Measurements from ENCODE around the gene APAF1. TPM values are rescaled to one million over a fixed set of nuclear protein-coding genes. Genes with fewer than 3 reads are reported as not detected.

The APAF1 gene
- total and polyA plus RNA-seq, 2 of the 13 experiments (the other 11 are each of a cell fraction or from before 2014, with no cell fraction given), result 6.0 to 13.0 TPM

- TF ChIP-seq GZF1 (CRISPR knock-in tag; IDR thresholded peaks at IDR 0.05) (no peak), BCL6 (CRISPR knock-in tag; IDR thresholded peaks at IDR 0.05) (no peak; the same call in none of the 2 replicates), NFYC (CRISPR knock-in tag; IDR thresholded peaks at IDR 0.05) (no peak), ZNF746 (CRISPR knock-in tag; IDR thresholded peaks at IDR 0.05) (no peak), ATF6 (CRISPR knock-in tag; conservative IDR thresholded peaks at IDR 0.05) (no peak), ZNF34 (CRISPR knock-in tag; IDR thresholded peaks at IDR 0.05; ENCODE audit: borderline replicate concordance) (no peak), ZNF12 (CRISPR knock-in tag; IDR thresholded peaks at IDR 0.05) (no peak; the same call in 1 of the 2 replicates), RAD21 (CRISPR knock-in tag; IDR thresholded peaks at IDR 0.05) (no peak; the same call in 1 of the 2 replicates), ZNF431 (CRISPR knock-in tag; IDR thresholded peaks at IDR 0.05; ENCODE audit: borderline replicate concordance, low read depth) (no peak; the same call in 1 of the 2 replicates), CREB1 (IDR thresholded peaks at IDR 0.05) (no peak), CREB1 (CRISPR knock-in tag; IDR thresholded peaks at IDR 0.05) (no peak), ZNF343 (CRISPR knock-in tag; IDR thresholded peaks at IDR 0.05) (no peak), ZIK1 (CRISPR knock-in tag; IDR thresholded peaks at IDR 0.05; ENCODE audit: borderline replicate concordance, low read depth) (no peak), HNRNPK (IDR thresholded peaks at IDR 0.05; ENCODE audit: low read depth, low read length, poor library complexity, severe bottlenecking) (no peak), KDM4B (CRISPR knock-in tag; IDR thresholded peaks at IDR 0.05) (no peak), ZNF556 (CRISPR knock-in tag; IDR thresholded peaks at IDR 0.05; ENCODE audit: borderline replicate concordance) (no peak), ZNF614 (CRISPR knock-in tag; IDR thresholded peaks at IDR 0.05; ENCODE audit: borderline replicate concordance) (no peak), ZFP1 (CRISPR knock-in tag; IDR thresholded peaks at IDR 0.05) (no peak), ZNF326 (CRISPR knock-in tag; IDR thresholded peaks at IDR 0.05; ENCODE audit: borderline replicate concordance) (no peak), NCOR1 (IDR thresholded peaks at IDR 0.05; ENCODE audit: borderline replicate concordance, low read length) (no peak), ZNF747 (CRISPR knock-in tag; IDR thresholded peaks at IDR 0.05; ENCODE audit: borderline replicate concordance) (no peak; the same call in 1 of the 2 replicates), SRSF1 (optimal IDR thresholded peaks at IDR 0.05; ENCODE audit: low read depth, low read length) (no peak), NCOA1 (CRISPR knock-in tag; IDR thresholded peaks at IDR 0.05) (no peak), ZNF510 (CRISPR knock-in tag; IDR thresholded peaks at IDR 0.05; ENCODE audit: low read depth) (no peak), BHLHE40 (IDR thresholded peaks at IDR 0.05; ENCODE audit: low read length) (0 out of 2 replicates have a peak, but pooled peaks have one; percentile 22), ZNF878 (CRISPR knock-in tag; IDR thresholded peaks at IDR 0.05) (no peak), ADNP (CRISPR knock-in tag; IDR thresholded peaks at IDR 0.05) (no peak), NR2F2 (IDR thresholded peaks at IDR 0.05; ENCODE audit: borderline replicate concordance, low read depth) (no peak), RFX3 (CRISPR knock-in tag; IDR thresholded peaks at IDR 0.05) (no peak), CCDC6 (CRISPR knock-in tag; IDR thresholded peaks at IDR 0.05) (no peak)
- TF ChIP-seq, protein P1, sequence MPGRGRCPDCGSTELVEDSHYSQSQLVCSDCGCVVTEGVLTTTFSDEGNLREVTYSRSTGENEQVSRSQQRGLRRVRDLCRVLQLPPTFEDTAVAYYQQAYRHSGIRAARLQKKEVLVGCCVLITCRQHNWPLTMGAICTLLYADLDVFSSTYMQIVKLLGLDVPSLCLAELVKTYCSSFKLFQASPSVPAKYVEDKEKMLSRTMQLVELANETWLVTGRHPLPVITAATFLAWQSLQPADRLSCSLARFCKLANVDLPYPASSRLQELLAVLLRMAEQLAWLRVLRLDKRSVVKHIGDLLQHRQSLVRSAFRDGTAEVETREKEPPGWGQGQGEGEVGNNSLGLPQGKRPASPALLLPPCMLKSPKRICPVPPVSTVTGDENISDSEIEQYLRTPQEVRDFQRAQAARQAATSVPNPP (CRISPR knock-in tag; IDR thresholded peaks at IDR 0.05), result no peak
- TF ChIP-seq, protein P2, sequence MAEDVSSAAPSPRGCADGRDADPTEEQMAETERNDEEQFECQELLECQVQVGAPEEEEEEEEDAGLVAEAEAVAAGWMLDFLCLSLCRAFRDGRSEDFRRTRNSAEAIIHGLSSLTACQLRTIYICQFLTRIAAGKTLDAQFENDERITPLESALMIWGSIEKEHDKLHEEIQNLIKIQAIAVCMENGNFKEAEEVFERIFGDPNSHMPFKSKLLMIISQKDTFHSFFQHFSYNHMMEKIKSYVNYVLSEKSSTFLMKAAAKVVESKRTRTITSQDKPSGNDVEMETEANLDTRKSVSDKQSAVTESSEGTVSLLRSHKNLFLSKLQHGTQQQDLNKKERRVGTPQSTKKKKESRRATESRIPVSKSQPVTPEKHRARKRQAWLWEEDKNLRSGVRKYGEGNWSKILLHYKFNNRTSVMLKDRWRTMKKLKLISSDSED (CRISPR knock-in tag; IDR thresholded peaks at IDR 0.05), result no peak
Observed at GRCh38 chr12:98644433-98644711, 718 bp upstream of the APAF1 start (continued).
